ENCODE data around the gene PRKRA.
"Not testable (repeated sequence)": the region's sequence is repeated elsewhere in the genome, so short reads cannot be mapped to it uniquely, and the experiment has no call there.

PRKRA gene

GRCh38 chr2:178413472-178414265, 37.3 kb downstream of the PRKRA start:
- peak; percentile 78 to 85 for DNase-seq

- DNase-seq = not testable (repeated sequence)
Measured at GRCh38 chr2:178412453-178412852, 38.5 kb downstream of the PRKRA start.

GRCh38 chr2:178412047-178412446, 38.9 kb downstream of the PRKRA start:
- peak in 1 of 2 experiments; percentile 37 for DNase-seq

GRCh38 chr2:178409261-178409660, 41.7 kb downstream of the PRKRA start:
- DNase-seq = no peak

- no peak for DNase-seq
Measured at GRCh38 chr2:178404368-178404767, 46.6 kb downstream of the PRKRA start.

- DNase-seq = no peak
Measured at GRCh38 chr2:178403671-178404306, 47.2 kb downstream of the PRKRA start.

- DNase-seq = no peak
Measured at GRCh38 chr2:178401994-178402437, 49.0 kb downstream of the PRKRA start.

GRCh38 chr2:178397002-178397605, 53.9 kb downstream of the PRKRA start:
- DNase-seq = peak; percentile 47 to 48

GRCh38 chr2:178395941-178396570, 54.9 kb downstream of the PRKRA start:
- DNase-seq = no peak

- no peak for DNase-seq
Measured at GRCh38 chr2:178395295-178395694, 55.7 kb downstream of the PRKRA start.

- DNase-seq = no peak
Measured at GRCh38 chr2:178394859-178395258, 56.1 kb downstream of the PRKRA start.

- DNase-seq = no peak
Measured at GRCh38 chr2:178392215-178392614, 58.8 kb downstream of the PRKRA start.

- DNase-seq = no peak
Measured at GRCh38 chr2:178391701-178392100, 59.3 kb downstream of the PRKRA start.

- DNase-seq = no peak
Measured at GRCh38 chr2:178388287-178388686, 62.7 kb downstream of the PRKRA start.

GRCh38 chr2:178386986-178387597, 63.9 kb downstream of the PRKRA start:
- DNase-seq = no peak

GRCh38 chr2:178385595-178386148, 65.3 kb downstream of the PRKRA start:
- DNase-seq = no peak

- DNase-seq = no peak
Measured at GRCh38 chr2:178383718-178384117, 67.3 kb downstream of the PRKRA start.
